Measurements from ENCODE around the gene PSMD1.

The PSMD1 gene

GRCh38 chr2:231144896-231145295 is 88.2 kb downstream of the PSMD1 start:
- Histone ChIP-seq H3K4me3 (replicated peaks; ENCODE audit: low read depth, low read length) (no peak overlapping the region), H3K36me3 (ENCODE audit: control insufficient read depth, insufficient read depth, low read length) (peaks cover 5% of the 10 kb centered on the region), H3K27me3 (replicated peaks; ENCODE audit: control insufficient read depth, insufficient read depth, low read length) (no peaks in the 10 kb centered on the region)
- DNase-seq (ENCODE audit: extremely low read depth, insufficient read length), result no peak
- TF ChIP-seq CTCF (IDR thresholded peaks at IDR 0.05; ENCODE audit: insufficient read depth, low read length, poor library complexity, severe bottlenecking), result no peak

GRCh38 chr2:231146665-231147064 is 90.0 kb downstream of the PSMD1 start:
- H3K27me3 ChIP-seq (replicated peaks; ENCODE audit: control insufficient read depth, insufficient read depth, low read length), result no peaks in the 10 kb centered on the region
- H3K36me3 ChIP-seq (ENCODE audit: control insufficient read depth, insufficient read depth, low read length), result peaks cover 5% of the 10 kb centered on the region
- no peak for DNase-seq (ENCODE audit: extremely low read depth, insufficient read length)
- TF ChIP-seq CTCF (IDR thresholded peaks at IDR 0.05; ENCODE audit: insufficient read depth, low read length, poor library complexity, severe bottlenecking), result no peak
- no peak overlapping the region for H3K4me3 ChIP-seq (replicated peaks; ENCODE audit: low read depth, low read length)

- no peaks in the 10 kb centered on the region for H3K27me3 ChIP-seq (replicated peaks; ENCODE audit: control insufficient read depth, insufficient read depth, low read length)
- peaks cover 5% of the 10 kb centered on the region for H3K36me3 ChIP-seq (ENCODE audit: control insufficient read depth, insufficient read depth, low read length)
- DNase-seq (ENCODE audit: extremely low read depth, insufficient read length), result no peak
- TF ChIP-seq CTCF (IDR thresholded peaks at IDR 0.05; ENCODE audit: insufficient read depth, low read length, poor library complexity, severe bottlenecking), result no peak
- H3K4me3 ChIP-seq (replicated peaks; ENCODE audit: low read depth, low read length), result no peak overlapping the region
Observed at GRCh38 chr2:231152800-231153557, 96.3 kb downstream of the PSMD1 start.

GRCh38 chr2:231159306-231159705 is 102.6 kb downstream of the PSMD1 start:
- H3K4me3 ChIP-seq (replicated peaks; ENCODE audit: low read depth, low read length), result no peak overlapping the region
- no peaks in the 10 kb centered on the region for H3K27me3 ChIP-seq (replicated peaks; ENCODE audit: control insufficient read depth, insufficient read depth, low read length)
- no peak for TF ChIP-seq CTCF (IDR thresholded peaks at IDR 0.05; ENCODE audit: insufficient read depth, low read length, poor library complexity, severe bottlenecking)
- peaks cover 2% of the 10 kb centered on the region for H3K36me3 ChIP-seq (ENCODE audit: control insufficient read depth, insufficient read depth, low read length)
- no peak for DNase-seq (ENCODE audit: extremely low read depth, insufficient read length)

GRCh38 chr2:231160701-231161100 is 104.0 kb downstream of the PSMD1 start:
- no peak for DNase-seq (ENCODE audit: extremely low read depth, insufficient read length)
- no peaks in the 10 kb centered on the region; the same call in none of the 2 replicates for H3K36me3 ChIP-seq (ENCODE audit: control insufficient read depth, insufficient read depth, low read length)
- TF ChIP-seq CTCF (IDR thresholded peaks at IDR 0.05; ENCODE audit: insufficient read depth, low read length, poor library complexity, severe bottlenecking), result no peak
- no peak overlapping the region for H3K4me3 ChIP-seq (replicated peaks; ENCODE audit: low read depth, low read length)
- H3K27me3 ChIP-seq (replicated peaks; ENCODE audit: control insufficient read depth, insufficient read depth, low read length), result no peaks in the 10 kb centered on the region

Measured in GM06990 (cell line).